ENCODE results near the gene B3GALNT1.

DNA sequence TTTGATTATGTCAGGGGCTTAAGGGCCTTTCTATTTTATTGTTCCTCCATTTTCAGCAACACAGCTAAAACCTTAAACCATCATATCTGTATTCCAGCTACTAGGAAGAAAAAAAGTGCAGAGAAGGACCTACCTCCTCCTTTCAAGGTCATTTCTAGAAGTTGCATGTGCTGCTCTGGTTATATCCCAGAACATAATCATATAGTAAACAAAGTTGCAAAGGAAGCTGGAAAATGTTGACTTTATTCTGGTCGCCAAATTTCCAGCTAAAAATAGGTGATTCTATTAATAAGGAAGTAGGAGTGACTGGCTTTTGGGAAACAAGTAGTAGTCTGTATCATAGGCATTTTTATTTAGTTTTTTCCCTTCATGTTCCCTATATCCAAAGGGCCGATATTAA lies 21.3 kb upstream of the B3GALNT1 start:
- TF ChIP-seq, protein P1, sequence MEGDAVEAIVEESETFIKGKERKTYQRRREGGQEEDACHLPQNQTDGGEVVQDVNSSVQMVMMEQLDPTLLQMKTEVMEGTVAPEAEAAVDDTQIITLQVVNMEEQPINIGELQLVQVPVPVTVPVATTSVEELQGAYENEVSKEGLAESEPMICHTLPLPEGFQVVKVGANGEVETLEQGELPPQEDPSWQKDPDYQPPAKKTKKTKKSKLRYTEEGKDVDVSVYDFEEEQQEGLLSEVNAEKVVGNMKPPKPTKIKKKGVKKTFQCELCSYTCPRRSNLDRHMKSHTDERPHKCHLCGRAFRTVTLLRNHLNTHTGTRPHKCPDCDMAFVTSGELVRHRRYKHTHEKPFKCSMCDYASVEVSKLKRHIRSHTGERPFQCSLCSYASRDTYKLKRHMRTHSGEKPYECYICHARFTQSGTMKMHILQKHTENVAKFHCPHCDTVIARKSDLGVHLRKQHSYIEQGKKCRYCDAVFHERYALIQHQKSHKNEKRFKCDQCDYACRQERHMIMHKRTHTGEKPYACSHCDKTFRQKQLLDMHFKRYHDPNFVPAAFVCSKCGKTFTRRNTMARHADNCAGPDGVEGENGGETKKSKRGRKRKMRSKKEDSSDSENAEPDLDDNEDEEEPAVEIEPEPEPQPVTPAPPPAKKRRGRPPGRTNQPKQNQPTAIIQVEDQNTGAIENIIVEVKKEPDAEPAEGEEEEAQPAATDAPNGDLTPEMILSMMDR (IDR thresholded peaks at IDR 0.05) = no peak
- TF ChIP-seq POLR2AphosphoS5 (IDR thresholded peaks at IDR 0.05) (no peak), POLR2A (IDR thresholded peaks at IDR 0.05) (no peak), EP300 (IDR thresholded peaks at IDR 0.05) (no peak)

Data from gastroesophageal sphincter (tissue), 3 donors.